K562 (cell line): ENCODE measurements around the gene RDH8. TPM values are rescaled to one million over a fixed set of nuclear protein-coding genes. Genes with fewer than 3 reads are reported as not detected.
A peak's percentile ranks its signal among the peaks of the same experiment; 100 is the strongest.

Experiments used
- ATAC-seq: fragments of 200-7000 bp; cut with Tn5 transposase; 3 replicates; pipeline ENCODE4 v1.9.1; 2020; ENCODE audit warnings: moderate library complexity
- BruUV-seq: library from RNA; stranded (reverse); fragments of 400-500 nt; replicated peaks from 2 replicates; lab custom pipeline; 2021; lab: Mats Ljungman, UMichigan
- CTCF ChIA-PET: fragments of 300-600 bp; formaldehyde crosslinking; extraction: SDS; loops from one replicate; lab custom pipeline; 2021; ENCODE audit warnings: low intra/inter-chr PET ratio; lab: Yijun Ruan, JAX
- POLR2A ChIA-PET: fragments of 300-600, 350-650 bp; sonication (Branson Sonifier 250); formaldehyde crosslinking; extraction: SDS; loops from one replicate; lab custom pipeline; 2021; ENCODE audit warnings: antibody characterized with exemption, inconsistent platforms; lab: Yijun Ruan, JAX
- DNase-seq, 4 experiments: peaks; one replicate each; pipeline versions ENCODE4 v3.0.0 to v3.0.0-alpha.2; 2011 to 2018; ENCODE audit warnings: low spot score in 3 of 4, mixed read lengths in 3 of 4; ENCODE audit errors: extremely low read depth in 1 of 4
- FAIRE-seq: peaks from 2 replicates; lab custom pipeline; 2011; peaks lifted over from hg19 to GRCh38; lab: Jason Lieb, UNC
- H2AFZ ChIP-seq: 2 replicates; pipeline ENCODE4 v1.6.0; 2011; ENCODE audit warnings: low read depth, low read length, control low read depth, inconsistent platforms
- H3K27ac ChIP-seq: fragments of 200-600 bp; 3 replicates; pipeline ENCODE4 v1.8.0; 2011; ENCODE audit warnings: low read depth, mild to moderate bottlenecking, control low read depth, inconsistent platforms, low read length, moderate library complexity, mixed read lengths; ENCODE audit errors: extremely low read depth
- H3K27me3 ChIP-seq, 2 experiments: fragments of 300-600 bp in 1 of 2; 2 replicates in 1 of 2; 3 replicates in 1 of 2; pipeline versions ENCODE4 v1.6.0 to v1.8.0; 2011; ENCODE audit warnings: inconsistent platforms in 2 of 2, low read length in 2 of 2, mild to moderate bottlenecking in 1 of 2, mixed read lengths in 1 of 2, moderate library complexity in 1 of 2; ENCODE audit not compliant: control insufficient read depth in 2 of 2, insufficient read depth in 2 of 2
- H3K36me3 ChIP-seq: fragments of 300-600 bp; 3 replicates; pipeline ENCODE4 v1.8.0; 2011; ENCODE audit warnings: mild to moderate bottlenecking, low read length, inconsistent platforms; ENCODE audit not compliant: control insufficient read depth, insufficient read depth
- H3K4me1 ChIP-seq, 2 experiments: fragments of 200-600 bp in 1 of 2; replicated peaks in 1 of 2; 2 replicates in 1 of 2; 3 replicates in 1 of 2; pipeline versions ENCODE4 v1.5.1 to v1.8.0; 2011; ENCODE audit warnings: inconsistent platforms in 2 of 2, low read length in 2 of 2, mild to moderate bottlenecking in 1 of 2, mixed read lengths in 1 of 2, moderate library complexity in 1 of 2; ENCODE audit not compliant: control insufficient read depth in 2 of 2, insufficient read depth in 2 of 2
- H3K4me2 ChIP-seq: 2 replicates; pipeline ENCODE4 v1.6.1; 2011; ENCODE audit warnings: low read length, control low read depth, inconsistent platforms, mixed read lengths; ENCODE audit not compliant: insufficient read depth
- H3K4me3 ChIP-seq: fragments of 200-600 bp; sonication (generic), shearing (Covaris generic); 2 replicates; pipeline ENCODE4 v1.5.1; 2016; ENCODE audit warnings: control low read depth, inconsistent platforms
- H3K79me2 ChIP-seq: fragments of 200-600 bp; 3 replicates; pipeline ENCODE4 v1.8.0; 2011; ENCODE audit warnings: low read length, inconsistent platforms; ENCODE audit not compliant: control insufficient read depth, insufficient read depth
- H3K9ac ChIP-seq, 2 experiments: 2 replicates each; pipeline versions ENCODE4 v1.6.0 to v1.6.1; 2011; ENCODE audit warnings: low read depth in 2 of 2, low read length in 2 of 2, control low read depth in 1 of 2, inconsistent platforms in 1 of 2, mild to moderate bottlenecking in 1 of 2, mixed read lengths in 1 of 2; ENCODE audit not compliant: insufficient read depth in 1 of 2
- H3K9me1 ChIP-seq: one replicate; pipeline ENCODE4 v1.6.0; 2011; ENCODE audit warnings: inconsistent platforms, mild to moderate bottlenecking, low read length, moderate library complexity; ENCODE audit not compliant: control insufficient read depth, insufficient read depth
- H3K9me3 ChIP-seq: replicated peaks from 2 replicates; pipeline ENCODE4 v1.5.1; 2011; ENCODE audit warnings: low read depth, low read length, inconsistent platforms; ENCODE audit not compliant: control insufficient read depth, insufficient read depth
- H4K20me1 ChIP-seq: replicated peaks from 2 replicates; pipeline ENCODE4 v1.6.1; 2011; ENCODE audit warnings: low read length, inconsistent platforms, mixed read lengths; ENCODE audit not compliant: control insufficient read depth, insufficient read depth
- ETV5 ChIP-seq: sonication (generic); formaldehyde crosslinking; IDR thresholded peaks from 2 replicates; pipeline ENCODE4 v1.4.0; 2020; ENCODE audit warnings: low read depth, mild to moderate bottlenecking, missing genetic modification reagents
- EZH2 ChIP-seq: IDR thresholded peaks from 2 replicates; pipeline ENCODE4 v1.6.1; 2012; ENCODE audit warnings: low read depth, mild to moderate bottlenecking, inconsistent platforms, low read length, borderline replicate concordance
- FOXA1 ChIP-seq: fragments of 450-650 bp; IDR thresholded peaks from 2 replicates; pipeline ENCODE4 v1.6.1; 2016; ENCODE audit warnings: mild to moderate bottlenecking, borderline replicate concordance
- HSF4 ChIP-seq: fragments of 250-450 bp; sonication (Bioruptor Pico); IDR thresholded peaks from 2 replicates; pipeline ENCODE4 v2.1.2; 2022; ENCODE audit warnings: mild to moderate bottlenecking, moderate library complexity, borderline replicate concordance
- MAFG ChIP-seq: fragments of 450-650 bp; conservative IDR thresholded peaks from 2 replicates; pipeline ENCODE4 v1.6.1; 2016; ENCODE audit warnings: missing genetic modification characterization, missing compliant biosample characterization
- PHB ChIP-seq: fragments of 250-450 bp; sonication (Bioruptor Pico); IDR thresholded peaks from 2 replicates; pipeline ENCODE4 v1.5.0; 2021
- PYGO2 ChIP-seq: fragments of 450-650 bp; IDR thresholded peaks from 2 replicates; pipeline ENCODE4 v1.6.1; 2016; ENCODE audit warnings: mild to moderate bottlenecking, missing genetic modification characterization, moderate library complexity, missing compliant biosample characterization
- RREB1 ChIP-seq: fragments of 250-450 bp; sonication (Bioruptor Pico); IDR thresholded peaks from 2 replicates; pipeline ENCODE4 v1.4.0; 2020
- ZBTB1 ChIP-seq: sonication (generic); formaldehyde crosslinking; IDR thresholded peaks from 2 replicates; pipeline ENCODE4 v1.8.1; 2023; ENCODE audit warnings: missing genetic modification reagents, low read depth, mild to moderate bottlenecking, borderline replicate concordance
- ZBTB7A ChIP-seq: IDR thresholded peaks from 2 replicates; pipeline ENCODE4 v1.6.1; 2011; ENCODE audit warnings: low read depth, mild to moderate bottlenecking, low read length, moderate library complexity, borderline replicate concordance; ENCODE audit not compliant: control insufficient read depth
- ZNF12 ChIP-seq: sonication (generic); formaldehyde crosslinking; IDR thresholded peaks from 2 replicates; pipeline ENCODE4 v1.4.0; 2020; ENCODE audit warnings: mild to moderate bottlenecking, missing genetic modification reagents
- WGBS: fragments of 100-300 bp; shearing (Covaris generic); methylation state at CpG from one replicate; pipeline ENCODE4 v1.1.6; 2016; ENCODE audit warnings: low coverage, mixed read lengths; ENCODE audit not compliant: insufficient coverage; ENCODE audit errors: missing lambda C conversion rate; 5-methylcytosine and 5-hydroxymethylcytosine counted together
- in situ Hi-C: fragments of 300-500 bp; cut with MboI; formaldehyde crosslinking; loops from 4 replicates; pipeline ENCODE4 v1.15.0; 2018; ENCODE audit warnings: inconsistent platforms, mixed read lengths
- intact Hi-C: fragments of 100-400 bp; cut with micrococcal nuclease; formaldehyde crosslinking; loops from 2 replicates; pipeline ENCODE4 v1.14.2; 2022
- polyA plus RNA-seq, 8 experiments: library from polyadenylated mRNA; depleted of rRNA in 4 of 8; stranded (reverse) in 5 of 8; unstranded in 3 of 8; fragments of >200 nt; fragmentation: Nextera tagmentation in 2 of 8; fragmentation: Illumina TruSeq in 1 of 8; extraction: Ambion mirVana in 2 of 8; extraction: Trizol in 1 of 8; gene quantifications; 2 replicates each; pipeline versions ENCODE4 v1.2.1 to v1.2.3, GENCODE V29; 2011 to 2014; ENCODE audit warnings: inconsistent platforms in 1 of 8, missing spikeins in 1 of 8
- total RNA-seq, 7 experiments: library from RNA; depleted of rRNA in 6 of 7; stranded (reverse); fragments of >200 nt in 6 of 7; fragmentation: Illumina TruSeq in 2 of 7; extraction: Trizol in 2 of 7; gene quantifications; 2 replicates each; pipeline versions ENCODE4 v1.2.1 to v1.2.3, GENCODE V29; 2011 to 2021; ENCODE audit warnings: low replicate concordance in 1 of 7
- TF ChIP-seq, protein P1 (sequence below): fragments of 450-650 bp; formaldehyde crosslinking; IDR thresholded peaks from 2 replicates; pipeline ENCODE4 v1.4.0; 2022; ENCODE audit warnings: missing genetic modification characterization
- TF ChIP-seq, protein P2 (sequence below): sonication (generic); formaldehyde crosslinking; IDR thresholded peaks from 2 replicates; pipeline ENCODE4 v1.8.1; 2022; ENCODE audit warnings: missing genetic modification reagents

RDH8 gene
- total and polyA plus RNA-seq, 9 of the 15 experiments (the other 6 are each of a cell fraction or from before 2014, with no cell fraction given): not detected

DNA sequence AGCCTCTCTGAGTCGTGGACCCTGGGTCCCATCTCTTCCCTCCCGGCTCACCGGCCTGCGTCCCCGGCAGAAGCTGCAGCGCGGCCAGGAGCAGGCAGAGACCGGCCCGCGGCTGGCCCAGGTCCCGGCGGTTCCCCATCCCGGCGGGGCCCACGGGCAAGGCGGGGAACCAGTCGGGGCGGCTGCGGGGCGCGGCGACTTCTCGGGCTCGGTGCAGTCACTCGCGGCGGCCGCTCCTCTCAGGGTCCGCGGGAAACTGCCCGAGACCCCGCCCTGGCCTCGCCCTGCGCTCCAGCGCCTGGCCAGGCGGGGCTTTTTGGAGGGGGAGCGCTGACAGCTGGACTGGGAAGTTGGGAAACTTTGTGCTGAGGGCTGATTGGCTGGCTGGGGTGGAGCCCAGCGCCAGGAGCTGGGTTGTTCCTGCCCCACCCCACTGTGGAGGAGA, 3.0 kb upstream of the RDH8 start, which contains the start of gene COL5A3:
COL5A3 (minus strand) TSS at position 258 of the 445 bp plus-strand sequence; CDS start at position 139, 119 bp downstream.
- peaks cover 8 to 51% of the 10 kb centered on the region in 2 experiments for H3K27me3 ChIP-seq
- DNase-seq (peak in 3 of 4 experiments; percentile 32 to 42 (median 39)), FAIRE-seq (no peak), ATAC-seq (no peak)
- H3K79me2 ChIP-seq: no peaks in the 10 kb centered on the region
- in situ Hi-C loops: no loop called here
- H3K4me2 ChIP-seq: no peak within 1 kb of the TSS
- no peak within 1 kb of the TSS for H3K4me3 ChIP-seq
- intact Hi-C loops: no loop called here
- BruUV-seq: no TSS peak
- H3K9me1 ChIP-seq: peaks cover 3% of the 10 kb centered on the region
- H3K9me3 ChIP-seq: no peaks in the 10 kb centered on the region
- CTCF ChIA-PET: no interaction called here
- H3K4me1 ChIP-seq: peaks cover 0 to 12% of the 10 kb centered on the region in 2 experiments; a peak in 2 of 5 replicates
- whole genome bisulfite sequencing: 1% methylated on average over 33 of the region's 38 CpGs
- H3K27ac ChIP-seq: no peak within 1 kb of the TSS
- POLR2A ChIA-PET: interaction anchor here (0.5 kb wide), 1 partner anchor 827 kb away, joined by 3 read pairs; no protein-coding TSS in a partner anchor
- no peak within 1 kb of the TSS for H3K9ac ChIP-seq
- H2AFZ ChIP-seq: no peak within 1 kb of the TSS
- TF ChIP-seq, protein P1, sequence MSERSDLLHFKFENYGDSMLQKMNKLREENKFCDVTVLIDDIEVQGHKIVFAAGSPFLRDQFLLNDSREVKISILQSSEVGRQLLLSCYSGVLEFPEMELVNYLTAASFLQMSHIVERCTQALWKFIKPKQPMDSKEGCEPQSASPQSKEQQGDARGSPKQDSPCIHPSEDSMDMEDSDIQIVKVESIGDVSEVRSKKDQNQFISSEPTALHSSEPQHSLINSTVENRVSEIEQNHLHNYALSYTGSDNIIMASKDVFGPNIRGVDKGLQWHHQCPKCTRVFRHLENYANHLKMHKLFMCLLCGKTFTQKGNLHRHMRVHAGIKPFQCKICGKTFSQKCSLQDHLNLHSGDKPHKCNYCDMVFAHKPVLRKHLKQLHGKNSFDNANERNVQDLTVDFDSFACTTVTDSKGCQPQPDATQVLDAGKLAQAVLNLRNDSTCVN (CRISPR knock-in tag): no peak
- TF ChIP-seq PHB (CRISPR knock-in tag) (no peak), EZH2 (no peak), MAFG (tag) (no peak), ETV5 (CRISPR knock-in tag) (no peak), PYGO2 (tag) (no peak), ZBTB7A (no peak), RREB1 (no peak), ZBTB1 (no peak), ZNF12 (CRISPR knock-in tag) (no peak), HSF4 (CRISPR knock-in tag) (no peak), FOXA1 (no peak)
- TF ChIP-seq, protein P2, sequence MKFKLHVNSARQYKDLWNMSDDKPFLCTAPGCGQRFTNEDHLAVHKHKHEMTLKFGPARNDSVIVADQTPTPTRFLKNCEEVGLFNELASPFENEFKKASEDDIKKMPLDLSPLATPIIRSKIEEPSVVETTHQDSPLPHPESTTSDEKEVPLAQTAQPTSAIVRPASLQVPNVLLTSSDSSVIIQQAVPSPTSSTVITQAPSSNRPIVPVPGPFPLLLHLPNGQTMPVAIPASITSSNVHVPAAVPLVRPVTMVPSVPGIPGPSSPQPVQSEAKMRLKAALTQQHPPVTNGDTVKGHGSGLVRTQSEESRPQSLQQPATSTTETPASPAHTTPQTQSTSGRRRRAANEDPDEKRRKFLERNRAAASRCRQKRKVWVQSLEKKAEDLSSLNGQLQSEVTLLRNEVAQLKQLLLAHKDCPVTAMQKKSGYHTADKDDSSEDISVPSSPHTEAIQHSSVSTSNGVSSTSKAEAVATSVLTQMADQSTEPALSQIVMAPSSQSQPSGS: no peak
- no peaks in the 10 kb centered on the region for H3K36me3 ChIP-seq
- peaks cover 9% of the 10 kb centered on the region for H4K20me1 ChIP-seq
